GM18519 (cell line): Measurements from ENCODE around the gene POLR2C.

Source experiments
- ATAC-seq: cut with Tn5 transposase; IDR thresholded peaks from one replicate; pipeline ENCODE4 v1.9.1; 2021; ENCODE audit warnings: mild to moderate bottlenecking, moderate library complexity; ENCODE audit not compliant: unreplicated experiment, low FRiP score

Gene POLR2C

GRCh38 chr16:57500578-57501111 is 38.2 kb downstream of the POLR2C start:
- no peak for ATAC-seq

GRCh38 chr16:57501492-57501891 is 39.0 kb downstream of the POLR2C start:
- ATAC-seq = no peak

- ATAC-seq = no peak
These were observed 39.7 kb downstream of the POLR2C start for GRCh38 chr16:57502048-57502775.

- no peak for ATAC-seq
These were observed 40.9 kb downstream of the POLR2C start for GRCh38 chr16:57503366-57503765.

GRCh38 chr16:57504001-57504400 is 41.5 kb downstream of the POLR2C start:
- no peak for ATAC-seq

- ATAC-seq = no peak
These were observed 42.0 kb downstream of the POLR2C start for GRCh38 chr16:57504491-57504890.

- ATAC-seq = no peak
These were observed 42.7 kb downstream of the POLR2C start for GRCh38 chr16:57505169-57505568.

GRCh38 chr16:57507136-57508034 is 44.9 kb downstream of the POLR2C start:
- ATAC-seq = no peak

GRCh38 chr16:57508035-57508425 is 45.6 kb downstream of the POLR2C start:
- no peak for ATAC-seq

GRCh38 chr16:57509231-57509923 is 46.9 kb downstream of the POLR2C start:
- no peak for ATAC-seq

- ATAC-seq = no peak
These were observed 47.8 kb downstream of the POLR2C start for GRCh38 chr16:57510016-57510871.

- no peak for ATAC-seq
These were observed 50.0 kb downstream of the POLR2C start for GRCh38 chr16:57512296-57513001.

- ATAC-seq = no peak
These were observed 51.1 kb downstream of the POLR2C start for GRCh38 chr16:57513371-57514102.

GRCh38 chr16:57514371-57514770 is 51.9 kb downstream of the POLR2C start:
- ATAC-seq = no peak

- ATAC-seq = no peak
These were observed 52.5 kb downstream of the POLR2C start for GRCh38 chr16:57514791-57515600.

- ATAC-seq = no peak
These were observed 53.8 kb downstream of the POLR2C start for GRCh38 chr16:57516176-57516725.

- no peak for ATAC-seq
These were observed 54.3 kb downstream of the POLR2C start for GRCh38 chr16:57516773-57517172.
